Aorta (tissue), 5 donors: ENCODE data around the gene POFUT2. TPM values are rescaled to one million over a fixed set of nuclear protein-coding genes. Genes with fewer than 3 reads are reported as not detected.

Experiments
- ATAC-seq: fragments of 200-7000 bp; cut with Tn5 transposase; one replicate; pipeline ENCODE4 v1.9.1; 2022; ENCODE audit warnings: moderate library complexity; ENCODE audit not compliant: low FRiP score
- DNase-seq, 2 donors: peaks; one replicate each; pipeline ENCODE4 v3.0.0-alpha.2; 2020
- H3K27ac ChIP-seq, 2 donors: one replicate each; pipeline ENCODE4 v1.5.1; 2013; ENCODE audit warnings: low read length in 2 of 2, mild to moderate bottlenecking in 2 of 2, moderate library complexity in 2 of 2, control low read depth in 1 of 2, inconsistent platforms in 1 of 2, low read depth in 1 of 2
- H3K27me3 ChIP-seq, 2 donors: one replicate each; pipeline ENCODE4 v1.6.1; 2013; ENCODE audit warnings: control low read depth in 1 of 2, low read length in 1 of 2, mild to moderate bottlenecking in 1 of 2, moderate library complexity in 1 of 2; ENCODE audit not compliant: insufficient read depth in 2 of 2, control insufficient read depth in 1 of 2
- H3K36me3 ChIP-seq, 2 donors: one replicate each; pipeline ENCODE4 v1.6.1; 2013; ENCODE audit warnings: control low read depth in 1 of 2, low read length in 1 of 2, mild to moderate bottlenecking in 1 of 2; ENCODE audit not compliant: insufficient read depth in 2 of 2, control insufficient read depth in 1 of 2
- H3K4me1 ChIP-seq, 2 donors: one replicate each; pipeline ENCODE4 v1.6.1; 2013; ENCODE audit warnings: low read length in 2 of 2, control low read depth in 1 of 2, mild to moderate bottlenecking in 1 of 2, moderate library complexity in 1 of 2; ENCODE audit not compliant: insufficient read depth in 2 of 2, control insufficient read depth in 1 of 2
- H3K4me3 ChIP-seq, 2 donors: one replicate each; pipeline ENCODE4 v1.5.1; 2013; ENCODE audit warnings: low read length in 2 of 2, control low read depth in 1 of 2, mild to moderate bottlenecking in 1 of 2
- H3K9me3 ChIP-seq: one replicate; pipeline ENCODE4 v1.6.1; 2013; ENCODE audit warnings: mild to moderate bottlenecking, low read length; ENCODE audit not compliant: control insufficient read depth
- WGBS, 2 donors: extraction: QIAGEN DNeasy Blood & Tissue Kit; methylation state at CpG; one replicate each; pipeline ENCODE4 v1.1.7; 2013; 5-methylcytosine and 5-hydroxymethylcytosine counted together
- intact Hi-C, 2 donors: fragments of 100-400 bp; cut with DNase I; formaldehyde crosslinking; loops; one replicate each; pipeline versions ENCODE4 v1.14.2 to v1.15.0; 2022
- polyA plus RNA-seq, 2 donors: library from polyadenylated mRNA; stranded (reverse); fragments of 200-250 nt; gene quantifications; one replicate each; pipeline ENCODE4 v1.2.3, GENCODE V29; 2013
- total RNA-seq, 2 donors: library from RNA; stranded (reverse); fragmentation: NEBNext Ultra II Directional; extraction: Animal tissue kit (Norgen Biotek cat#: 25700); gene quantifications; one replicate each; pipeline ENCODE4 v1.2.1, GENCODE V29; 2021
- donor health status: healthy with polysubstance abuse.
- donor health status: Bipolar disorder and iron deficiency.
- donor health status: DM: no; HTN: no; CAD: no.
- donor health status: DM: no; HTN: no; CAD: no.
- donor health status: DM: yes; HTN: yes; CAD: no.

Gene POFUT2
- total and polyA plus RNA-seq, 4 donors, result 12.6 to 52.2 (median 42.4) TPM

DNA sequence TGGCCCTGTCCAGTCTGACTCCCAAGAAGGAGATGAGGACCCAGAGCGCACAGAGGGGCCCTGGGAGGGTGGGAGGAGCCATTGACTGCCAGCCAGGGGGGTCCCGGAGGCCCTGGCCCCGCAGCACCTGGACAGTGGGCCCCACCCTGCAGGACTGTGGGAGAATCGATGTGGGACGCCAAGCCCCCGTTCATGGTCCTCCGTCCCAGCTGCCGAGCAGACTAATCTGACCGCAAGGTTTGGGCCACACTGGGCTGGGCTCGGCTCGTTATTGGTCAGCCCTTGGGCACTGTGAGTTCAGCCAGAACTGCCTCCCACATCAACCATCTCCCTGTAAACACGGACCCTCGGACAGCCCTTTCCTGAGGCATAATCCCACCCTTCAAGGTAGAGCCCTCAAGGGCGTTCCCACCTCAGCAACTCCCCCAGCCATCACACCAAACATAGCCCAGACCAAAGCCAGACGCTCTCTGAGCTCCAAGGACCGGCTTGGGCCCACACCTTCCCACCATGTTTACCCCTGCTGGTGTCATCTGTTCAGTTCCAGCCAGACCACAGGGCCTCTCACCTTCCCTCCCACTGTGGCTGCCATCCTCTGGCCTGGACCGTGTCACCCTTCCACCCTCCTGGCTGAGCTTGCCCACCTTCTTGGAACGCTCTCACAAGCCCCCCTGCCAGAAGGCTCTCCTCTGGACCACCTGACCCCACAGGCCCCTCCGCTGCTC is 16.2 kb upstream of the POFUT2 start:
- H3K36me3 ChIP-seq, result no peaks in the 10 kb centered on the region
- H3K4me3 ChIP-seq, result no peak overlapping the region
- WGBS, 2 donors, result 92% methylated on average over 19 of the region's 19 CpGs
- H3K9me3 ChIP-seq, result no peaks in the 10 kb centered on the region
- no peaks in the 10 kb centered on the region for H3K27me3 ChIP-seq
- intact Hi-C loops, result no loop called here
- no peak for ATAC-seq
- H3K4me1 ChIP-seq, result no peaks in the 10 kb centered on the region
- no peak overlapping the region for H3K27ac ChIP-seq
- DNase-seq, result peak in 1 of 2 donors; percentile 61

DNA sequence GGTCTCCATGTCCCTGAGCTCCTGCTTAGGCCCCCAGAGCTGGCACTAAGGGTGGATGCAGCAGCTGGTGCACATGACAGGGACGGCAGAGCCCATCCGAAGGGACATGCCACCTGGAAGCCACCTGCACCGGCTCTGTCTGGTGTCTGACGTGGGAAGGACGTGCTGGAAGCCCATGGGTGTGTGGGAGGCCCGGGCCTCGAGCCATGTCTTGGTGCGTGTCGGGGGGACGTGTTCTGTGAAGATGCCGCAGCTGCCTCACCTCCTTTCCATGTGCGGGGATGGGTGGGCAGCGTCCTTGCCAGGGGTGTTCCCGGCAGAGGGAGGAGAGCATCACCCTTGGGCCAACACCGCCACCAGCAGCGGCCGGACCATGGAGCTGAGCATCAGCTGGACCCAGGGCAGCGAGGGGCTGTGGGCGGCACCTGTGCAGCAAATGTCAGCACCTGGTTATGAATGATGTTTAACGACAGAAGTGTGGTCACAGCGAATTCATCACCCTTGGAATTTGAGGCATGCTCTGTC is 15.5 kb upstream of the POFUT2 start:
- H3K4me3 ChIP-seq, result no peak overlapping the region
- no peaks in the 10 kb centered on the region for H3K9me3 ChIP-seq
- no peak overlapping the region for H3K27ac ChIP-seq
- peak; percentile 44 to 68 for DNase-seq
- ATAC-seq, result no peak
- H3K27me3 ChIP-seq, result no peaks in the 10 kb centered on the region
- no peaks in the 10 kb centered on the region for H3K36me3 ChIP-seq
- 94% methylated on average over 21 of the region's 21 CpGs for WGBS, 2 donors
- intact Hi-C loops, result no loop called here
- no peaks in the 10 kb centered on the region for H3K4me1 ChIP-seq

DNA sequence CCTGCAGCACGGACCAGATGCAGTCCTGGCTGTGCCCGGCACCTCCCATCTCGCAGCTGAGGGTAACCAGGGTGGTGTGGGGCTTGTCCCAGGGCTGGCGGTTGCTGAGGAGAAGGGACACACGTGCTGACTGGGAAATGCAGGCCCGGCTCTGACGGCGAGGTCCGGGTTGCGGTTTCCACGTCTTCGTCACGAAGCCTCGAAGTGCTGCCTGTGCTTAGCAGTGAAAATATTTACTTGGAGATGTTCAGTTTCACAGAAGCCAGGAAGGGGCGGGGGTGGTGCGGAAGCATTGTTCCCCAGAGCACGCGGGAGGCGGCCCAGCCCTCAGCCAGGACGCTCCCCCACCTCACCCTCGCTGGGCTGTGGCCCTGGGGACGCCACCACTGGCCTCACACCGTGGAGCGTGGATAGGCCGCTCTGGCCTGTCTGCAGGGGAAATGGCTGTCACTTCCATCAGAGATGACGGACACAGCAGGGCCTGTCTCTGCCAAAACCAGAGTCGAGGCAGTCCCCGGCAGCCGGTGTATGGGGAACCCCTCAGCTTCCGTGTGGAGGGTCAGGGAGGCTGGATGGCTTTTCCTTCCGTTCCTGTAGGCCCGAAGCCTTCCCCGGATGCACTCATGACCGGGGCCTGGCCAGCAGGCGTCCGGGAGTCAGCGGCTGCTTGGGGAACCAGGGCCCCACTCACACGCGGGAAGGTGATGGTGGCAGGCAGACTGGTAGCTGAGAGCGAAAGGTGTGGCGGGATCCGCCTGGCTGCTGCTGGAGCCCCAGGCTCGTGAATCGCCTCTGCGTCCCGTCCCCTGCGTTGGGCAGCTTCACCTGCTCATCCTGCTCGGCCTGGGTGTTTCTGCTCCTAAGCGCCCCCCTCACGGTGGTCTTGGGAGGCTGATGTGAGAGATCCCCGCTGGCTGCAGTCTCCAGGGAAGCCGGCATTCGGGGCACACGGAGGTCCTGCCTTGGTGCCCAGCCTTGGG is 14.7 kb upstream of the POFUT2 start:
- 87 to 90% methylated on average over 54 of the region's 54 CpGs for WGBS, 2 donors
- ATAC-seq (peak; percentile 48), DNase-seq (peak; percentile 55 to 90)
- Histone ChIP-seq H3K27ac (no peak overlapping the region), H3K9me3 (no peaks in the 10 kb centered on the region), H3K4me1 (no peaks in the 10 kb centered on the region), H3K4me3 (no peak overlapping the region), H3K27me3 (no peaks in the 10 kb centered on the region), H3K36me3 (no peaks in the 10 kb centered on the region)
- intact Hi-C loops, result no loop called here

DNA sequence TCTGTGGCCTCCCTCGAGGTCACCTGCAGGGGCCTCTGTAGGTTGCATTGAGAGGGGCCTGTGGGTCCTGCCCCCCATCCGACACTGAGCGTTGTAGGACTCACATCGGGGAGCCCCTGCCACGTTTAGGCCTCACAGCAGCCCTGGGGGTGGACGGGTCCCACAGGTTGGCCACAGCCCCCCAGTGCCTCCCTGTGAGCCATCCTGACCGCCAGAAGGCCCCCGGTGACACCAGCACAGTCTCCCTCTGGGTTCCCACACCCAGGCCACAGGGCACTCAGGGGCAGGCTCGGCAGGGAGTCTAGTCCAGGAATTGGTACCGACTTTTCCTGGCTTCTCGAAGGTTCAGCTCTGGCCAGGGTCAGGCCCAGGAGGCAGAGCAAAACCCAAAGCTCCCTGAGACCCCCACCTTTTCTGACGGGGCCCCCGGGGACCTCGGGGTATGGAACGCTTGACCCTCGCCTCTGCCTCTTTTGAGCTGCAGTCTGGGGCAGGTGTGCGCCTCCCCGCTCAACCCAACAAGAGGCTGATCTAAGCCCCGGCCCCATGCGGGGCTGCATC is 13.9 kb upstream of the POFUT2 start:
- Histone ChIP-seq H3K36me3 (no peaks in the 10 kb centered on the region), H3K4me3 (no peak overlapping the region), H3K9me3 (no peaks in the 10 kb centered on the region), H3K4me1 (no peaks in the 10 kb centered on the region), H3K27ac (no peak overlapping the region), H3K27me3 (no peaks in the 10 kb centered on the region)
- intact Hi-C loops, result no loop called here
- WGBS, 2 donors, result 94% methylated on average over 20 of the region's 20 CpGs
- DNase-seq (no peak), ATAC-seq (no peak)

DNA sequence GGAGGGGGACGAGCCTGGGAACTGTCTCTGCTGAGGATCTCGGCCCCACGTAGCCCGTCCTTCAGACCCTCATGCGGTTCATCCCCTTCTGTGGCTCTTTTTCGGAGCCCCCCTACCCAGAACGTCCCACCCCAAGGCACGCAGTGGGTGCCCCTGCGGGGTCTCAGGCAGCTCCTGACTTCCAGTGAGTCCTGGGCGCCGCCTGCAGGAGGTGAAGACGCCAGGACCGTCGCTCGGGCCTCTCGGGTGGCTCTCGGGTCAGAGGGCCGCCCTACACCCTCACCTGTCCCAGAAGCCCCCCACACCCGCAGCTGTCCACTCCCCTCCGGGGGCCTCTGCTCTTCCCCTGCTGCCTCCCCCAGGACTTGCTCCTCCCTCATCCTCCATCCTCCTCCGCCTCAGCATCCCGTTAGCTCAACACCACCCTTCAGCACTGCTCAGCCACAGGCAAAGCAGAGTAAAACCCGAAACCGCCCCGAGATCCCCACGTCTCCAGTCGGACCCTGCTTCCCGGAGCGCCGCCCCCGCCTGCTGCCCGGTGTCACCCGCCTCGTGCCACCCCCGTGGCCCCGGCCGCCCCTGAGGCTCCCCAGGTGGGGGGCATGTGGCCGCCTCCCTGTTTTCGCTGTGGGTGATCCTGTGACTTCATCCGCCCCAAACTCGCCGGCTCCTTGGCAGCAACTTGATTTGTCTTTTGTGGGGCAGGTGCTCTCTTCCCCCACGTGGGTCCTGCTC is 13.3 kb upstream of the POFUT2 start:
- H3K27ac ChIP-seq, result no peak overlapping the region
- H3K27me3 ChIP-seq, result no peaks in the 10 kb centered on the region
- ATAC-seq (no peak), DNase-seq (peak in 1 of 2 donors; percentile 73)
- WGBS, 2 donors, result 91 to 92% methylated on average over 43 of the region's 43 CpGs
- intact Hi-C loops, result no loop called here
- no peaks in the 10 kb centered on the region for H3K9me3 ChIP-seq
- H3K4me1 ChIP-seq, result no peaks in the 10 kb centered on the region
- no peak overlapping the region for H3K4me3 ChIP-seq
- no peaks in the 10 kb centered on the region for H3K36me3 ChIP-seq

DNA sequence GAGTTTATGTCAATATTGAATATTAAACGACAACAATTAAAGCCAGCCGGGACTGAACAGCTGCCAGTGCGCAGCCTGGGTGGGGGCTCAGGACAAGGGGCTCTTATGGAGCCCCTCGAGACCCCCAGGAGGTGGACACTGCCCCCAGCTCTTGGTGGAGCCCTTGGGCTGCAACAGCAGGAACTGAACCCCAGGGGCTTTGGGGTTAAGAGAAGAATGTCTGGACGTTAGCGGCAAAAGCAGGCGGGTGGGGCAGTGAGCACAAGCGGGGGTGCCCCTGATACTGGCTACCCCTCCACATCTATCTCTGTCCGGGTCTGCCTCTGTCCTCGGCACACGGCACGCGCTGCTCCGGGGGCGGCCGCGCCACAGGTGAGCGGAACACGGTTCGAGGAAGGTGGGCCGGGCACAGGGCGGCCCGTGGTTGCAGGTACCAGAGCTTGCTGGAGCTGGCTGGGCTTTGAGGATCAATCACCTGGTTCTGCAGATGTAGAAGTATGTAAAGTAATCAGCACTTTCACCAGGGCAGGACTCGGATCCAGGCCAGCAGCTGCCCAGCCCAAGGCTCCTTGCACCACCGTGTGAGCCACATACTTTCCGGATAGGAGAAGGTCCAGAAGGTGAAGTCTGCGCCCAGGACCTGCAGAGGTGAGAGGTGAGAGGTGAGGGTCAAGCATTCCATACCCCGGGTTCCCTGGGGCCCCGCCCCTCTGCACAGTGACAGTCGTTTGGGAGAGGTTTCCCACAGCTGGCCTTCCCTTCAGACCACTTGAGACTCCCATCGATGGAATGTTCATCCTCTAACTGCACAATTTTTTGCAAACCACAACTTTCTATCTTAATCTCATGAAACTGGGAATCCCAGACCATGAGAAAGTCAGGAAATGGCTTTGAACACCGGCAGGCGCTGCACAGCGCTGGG is 12.4 kb upstream of the POFUT2 start:
- intact Hi-C loops, result loop anchor here (10.0 kb wide), 2 partner anchors 105 to 345 kb away; partner anchors contain the start of gene COL18A1 (in 1 of the 2)
- H3K27me3 ChIP-seq, result no peaks in the 10 kb centered on the region
- H3K27ac ChIP-seq, result peak overlapping the region in 1 of 2 donors; percentile 23
- no peak overlapping the region for H3K4me3 ChIP-seq
- peaks cover 0 to under 1% of the 10 kb centered on the region in 2 donors for H3K4me1 ChIP-seq
- no peaks in the 10 kb centered on the region for H3K9me3 ChIP-seq
- ATAC-seq (no peak), DNase-seq (peak in 1 of 2 donors; percentile 65)
- WGBS, 2 donors, result 70 to 71% methylated on average over 34 of the region's 34 CpGs
- H3K36me3 ChIP-seq, result no peaks in the 10 kb centered on the region

DNA sequence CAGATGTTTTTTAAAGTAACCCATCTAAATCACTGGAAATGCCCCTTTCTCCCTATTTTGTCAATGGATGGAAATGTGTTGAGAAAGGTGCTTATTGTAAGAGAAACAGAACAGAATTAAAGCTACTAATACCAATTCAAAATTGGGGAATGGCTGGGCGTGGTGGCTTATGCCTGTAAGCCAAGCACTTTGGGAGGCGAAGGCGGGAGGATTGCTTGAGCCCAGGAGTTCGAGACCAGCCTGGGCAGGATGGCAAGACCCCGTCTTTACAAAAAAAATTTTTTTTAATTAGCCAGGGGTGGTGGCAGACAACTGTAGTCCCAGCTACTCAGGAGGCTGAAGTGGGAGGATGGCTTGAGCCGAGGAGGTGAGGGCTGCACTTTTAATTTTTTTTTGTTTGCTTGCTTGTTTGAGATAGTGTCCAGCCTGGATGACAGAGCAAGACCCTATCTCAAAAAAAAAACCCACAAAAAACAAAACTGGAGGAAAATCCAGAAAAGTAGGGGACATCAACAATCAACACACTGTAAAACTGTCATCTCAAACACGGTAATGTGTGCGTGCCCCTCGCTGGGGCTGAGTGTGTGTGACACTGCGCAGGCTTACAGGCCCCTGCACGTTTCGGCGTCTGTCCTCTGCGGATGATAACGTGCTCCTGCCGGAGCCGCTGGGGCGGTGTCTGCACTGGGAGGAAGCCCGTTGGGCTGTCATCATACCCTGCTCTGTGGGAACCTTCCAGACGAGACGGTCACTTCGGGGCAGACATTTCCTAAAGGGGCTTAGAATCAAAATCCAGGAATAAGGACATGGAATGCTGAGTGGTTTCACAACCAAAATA is 11.6 kb upstream of the POFUT2 start:
- ATAC-seq (no peak), DNase-seq (peak in 1 of 2 donors; percentile 81)
- peaks cover 0 to 4% of the 10 kb centered on the region in 2 donors for H3K4me1 ChIP-seq
- 45 to 47% methylated on average over 22 of the region's 22 CpGs for WGBS, 2 donors
- H3K27me3 ChIP-seq, result no peaks in the 10 kb centered on the region
- H3K9me3 ChIP-seq, result no peaks in the 10 kb centered on the region
- peak overlapping the region in 1 of 2 donors; percentile 39 for H3K27ac ChIP-seq
- intact Hi-C loops, result loop anchor here (10.0 kb wide), 2 partner anchors 106 to 344 kb away; partner anchors contain the start of gene COL18A1 (in 1 of the 2)
- no peaks in the 10 kb centered on the region for H3K36me3 ChIP-seq
- H3K4me3 ChIP-seq, result no peak overlapping the region
